GM19438 (cell line): ENCODE data around the gene ZNF212.
"Not testable (repeated sequence)": the region's sequence is repeated elsewhere in the genome, so short reads cannot be mapped to it uniquely, and the experiment has no call there.

ENCODE experiments used
- ATAC-seq: cut with Tn5 transposase; IDR thresholded peaks from one replicate; pipeline ENCODE4 v1.9.1; 2021; ENCODE audit warnings: low read depth; ENCODE audit not compliant: unreplicated experiment

ZNF212 gene

DNA sequence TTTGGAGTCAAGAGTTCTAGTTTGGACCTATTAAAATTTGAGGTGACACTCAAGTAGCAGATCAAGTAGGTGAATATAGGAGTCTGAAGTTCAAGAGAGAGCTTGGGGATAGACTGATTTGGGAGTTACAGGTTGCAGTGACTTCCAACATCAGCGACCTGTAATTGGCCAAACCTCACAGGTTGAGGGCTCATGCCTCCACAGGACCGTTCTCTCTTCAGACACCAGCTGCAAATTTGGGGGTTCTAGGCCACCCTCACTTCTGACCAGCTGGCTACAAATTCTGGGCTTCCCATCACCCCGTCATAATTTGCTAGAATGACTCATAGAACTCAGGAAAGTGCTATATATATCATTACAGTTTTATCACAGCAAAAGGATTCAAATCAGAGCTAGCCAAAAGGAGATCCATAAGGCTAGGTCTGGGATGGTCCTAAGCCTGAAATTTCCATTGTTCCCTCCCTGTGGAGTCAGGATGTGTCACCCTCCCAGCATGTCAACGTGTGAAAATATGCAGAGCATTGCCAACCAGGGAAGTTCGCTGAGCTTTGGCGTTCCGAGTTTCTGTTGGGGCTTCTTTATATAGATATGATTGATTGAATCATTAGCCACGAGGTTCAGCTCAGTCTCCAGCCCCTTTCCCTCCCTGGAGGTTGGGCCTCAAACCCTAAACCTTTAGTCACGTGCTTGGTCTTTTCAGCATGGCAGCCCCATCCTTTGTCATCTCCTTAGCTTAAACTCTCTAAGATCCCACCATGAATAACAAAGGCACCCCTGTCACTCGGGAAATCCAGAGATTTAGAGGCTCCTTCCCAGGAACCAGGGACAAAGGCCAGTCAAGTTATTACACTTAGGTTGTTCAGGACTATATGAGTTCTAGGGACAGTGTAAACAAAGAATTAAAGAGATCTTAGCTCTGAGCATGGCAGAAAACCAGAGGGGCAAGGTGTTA, 20.7 kb upstream of the ZNF212 start:
- ATAC-seq, result no peak

DNA sequence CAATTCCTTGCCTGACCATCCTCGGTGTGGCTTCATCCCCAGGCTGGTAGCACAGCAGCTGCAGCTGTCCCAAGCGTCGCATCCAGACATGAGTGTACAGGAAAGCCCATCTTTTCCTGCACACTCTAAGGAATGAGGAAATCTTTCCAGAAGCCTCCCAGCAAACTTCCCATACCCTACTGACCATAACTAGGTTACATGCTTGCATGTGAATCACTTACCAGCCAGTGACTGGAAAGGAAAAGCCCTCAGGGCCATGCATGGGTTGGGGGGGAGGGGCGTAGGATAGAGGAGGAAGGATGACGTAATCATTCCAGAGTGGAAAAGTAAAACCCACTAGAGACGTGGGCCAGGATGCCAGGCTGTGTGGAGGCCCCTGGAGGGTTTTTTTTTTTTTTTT, 18.9 kb upstream of the ZNF212 start:
- no peak for ATAC-seq

DNA sequence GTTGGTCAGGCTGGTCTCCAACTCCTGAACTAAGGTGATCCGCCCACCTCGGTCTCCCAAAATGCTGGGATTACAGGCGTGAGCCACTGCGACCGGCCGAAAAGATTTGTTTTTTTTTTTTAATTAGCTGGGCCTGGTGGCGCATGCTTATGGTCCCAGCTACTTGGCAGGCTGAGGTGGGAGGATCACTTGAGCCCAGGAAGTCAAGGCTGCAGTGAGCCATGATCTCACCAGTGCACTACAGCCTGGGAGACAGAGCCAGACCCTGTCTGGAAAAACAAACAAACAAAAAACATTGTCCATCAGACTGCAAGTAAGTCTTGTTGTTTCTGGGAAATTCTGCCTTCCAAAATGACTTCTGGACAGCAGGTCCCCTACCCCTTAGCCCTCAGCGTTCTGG, 16.3 kb upstream of the ZNF212 start:
- ATAC-seq, result no peak

DNA sequence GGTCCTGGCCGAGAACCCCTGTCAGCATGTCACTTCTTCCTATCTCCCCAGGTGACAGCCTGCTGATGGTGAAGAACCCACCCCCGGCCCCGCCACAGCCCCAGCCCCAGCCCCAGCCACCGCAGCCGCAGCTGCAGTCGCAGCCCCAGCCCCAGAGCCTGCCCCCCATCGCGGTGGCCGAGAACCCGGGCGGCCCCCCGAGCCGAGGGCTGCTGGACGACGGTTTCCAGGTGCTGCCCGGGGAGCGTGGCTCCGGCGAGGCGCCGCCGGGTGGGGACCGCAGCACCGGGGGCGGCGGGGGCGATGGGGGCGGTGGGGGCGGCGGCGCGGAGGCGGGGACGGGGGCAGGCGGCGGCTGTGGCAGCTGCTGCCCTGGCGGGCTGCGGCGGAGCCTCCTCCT, 15.7 kb upstream of the ZNF212 start:
- ATAC-seq, result no peak

DNA sequence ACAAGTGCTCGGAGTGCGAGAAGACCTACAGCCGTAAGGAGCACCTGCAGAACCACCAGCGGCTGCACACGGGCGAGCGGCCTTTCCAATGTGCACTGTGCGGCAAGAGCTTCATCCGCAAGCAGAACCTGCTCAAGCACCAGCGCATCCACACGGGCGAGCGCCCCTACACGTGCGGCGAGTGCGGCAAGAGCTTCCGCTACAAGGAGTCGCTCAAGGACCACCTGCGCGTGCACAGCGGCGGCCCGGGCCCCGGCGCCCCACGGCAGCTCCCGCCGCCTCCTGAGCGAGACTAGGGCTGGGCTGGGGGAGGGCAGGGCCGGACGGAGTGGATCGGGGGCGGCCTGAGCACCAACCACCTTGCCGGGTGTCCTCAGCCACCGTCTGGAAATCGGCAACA, 15.1 kb upstream of the ZNF212 start:
- no peak for ATAC-seq

DNA sequence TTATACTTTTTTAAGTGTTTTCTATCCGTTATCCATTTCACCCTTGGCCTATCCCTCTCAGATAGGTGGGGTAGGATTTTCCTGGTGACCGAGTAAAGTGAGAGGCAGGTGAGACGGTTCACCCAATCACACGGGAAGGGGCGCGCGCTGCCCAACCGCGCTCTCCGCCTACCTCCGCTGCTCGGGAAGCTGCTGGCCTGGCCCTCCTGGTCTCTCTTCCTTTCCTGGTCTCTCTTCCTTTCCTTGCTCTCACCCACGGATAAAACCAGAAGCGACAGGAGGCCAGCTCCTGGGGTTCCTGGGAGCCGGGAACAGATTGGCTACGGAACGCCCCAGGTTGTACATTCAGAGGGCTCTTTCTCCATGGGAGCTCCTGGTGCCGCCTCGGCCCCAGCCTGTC, 14.3 kb upstream of the ZNF212 start:
- ATAC-seq, result no peak

DNA sequence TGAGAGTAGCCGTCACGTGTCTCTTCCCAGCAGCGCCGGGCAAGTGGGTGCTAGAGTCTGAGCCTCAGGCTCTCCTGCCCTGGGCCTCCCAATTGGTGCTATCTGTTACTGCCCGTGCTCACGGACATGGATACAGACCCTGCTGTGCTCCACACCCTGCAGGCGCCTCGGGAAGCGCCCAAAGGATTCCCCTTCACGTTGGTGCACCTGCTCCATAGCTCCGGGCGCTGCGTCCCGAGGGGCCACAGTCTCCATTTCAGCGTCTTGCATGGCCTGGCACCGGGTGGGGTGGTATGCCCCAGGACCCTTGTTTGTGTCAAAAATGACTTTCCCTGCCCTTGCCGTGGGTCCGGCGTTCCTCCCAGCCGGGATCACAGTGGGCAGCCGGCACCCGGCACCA, 13.8 kb upstream of the ZNF212 start:
- ATAC-seq, result no peak

DNA sequence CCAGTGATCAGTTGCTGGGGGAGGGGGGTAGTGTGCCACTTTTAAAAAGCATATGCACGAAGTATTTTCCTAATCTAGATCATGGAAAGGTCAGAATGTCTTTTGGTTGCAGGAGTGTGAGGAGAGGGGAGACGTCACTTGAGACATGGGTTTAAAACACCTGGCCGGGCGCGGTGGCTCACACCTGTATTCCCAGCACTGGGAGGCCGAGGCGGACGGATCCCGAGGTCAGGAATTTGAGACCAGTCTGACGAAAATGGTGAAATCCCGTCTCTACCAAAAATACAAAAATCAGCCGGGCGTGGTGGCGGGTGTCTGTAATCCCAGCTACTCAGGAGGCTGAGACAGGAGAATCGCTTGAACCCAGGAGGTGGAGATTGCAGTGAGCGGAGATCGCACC, 13.1 kb upstream of the ZNF212 start:
- ATAC-seq, result not testable (repeated sequence)

DNA sequence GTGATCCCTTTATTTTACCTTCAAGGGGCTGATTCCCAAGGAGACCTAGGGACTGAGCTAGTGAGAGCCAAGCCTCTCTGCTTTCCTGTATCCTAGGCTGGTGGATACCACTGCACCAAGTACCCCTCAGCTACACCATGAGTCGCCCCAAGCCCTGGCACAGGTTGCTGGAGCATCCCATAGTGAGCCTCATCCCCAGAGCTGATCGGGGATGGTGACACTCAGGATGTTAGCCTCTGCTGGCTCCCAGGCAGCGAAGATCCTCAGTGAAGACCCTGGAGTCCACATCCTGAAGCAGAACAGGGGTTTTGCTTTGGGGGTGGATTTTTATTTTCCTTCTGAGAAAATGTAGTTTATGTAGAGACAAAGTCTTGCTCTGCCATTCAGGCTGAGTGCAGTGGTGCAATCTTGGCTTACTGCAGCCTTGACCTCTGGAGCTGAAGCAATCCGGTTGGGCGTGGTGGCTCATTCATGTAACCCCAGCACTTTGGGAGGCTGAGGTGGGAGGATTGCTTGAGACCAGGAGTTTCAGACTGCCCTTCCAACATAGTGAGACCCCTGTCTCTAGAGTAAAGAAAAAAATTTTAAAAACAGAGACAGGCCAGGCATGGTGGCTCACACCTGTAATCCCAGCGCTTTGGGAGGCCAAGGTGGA, 12.5 kb upstream of the ZNF212 start:
- no peak for ATAC-seq

DNA sequence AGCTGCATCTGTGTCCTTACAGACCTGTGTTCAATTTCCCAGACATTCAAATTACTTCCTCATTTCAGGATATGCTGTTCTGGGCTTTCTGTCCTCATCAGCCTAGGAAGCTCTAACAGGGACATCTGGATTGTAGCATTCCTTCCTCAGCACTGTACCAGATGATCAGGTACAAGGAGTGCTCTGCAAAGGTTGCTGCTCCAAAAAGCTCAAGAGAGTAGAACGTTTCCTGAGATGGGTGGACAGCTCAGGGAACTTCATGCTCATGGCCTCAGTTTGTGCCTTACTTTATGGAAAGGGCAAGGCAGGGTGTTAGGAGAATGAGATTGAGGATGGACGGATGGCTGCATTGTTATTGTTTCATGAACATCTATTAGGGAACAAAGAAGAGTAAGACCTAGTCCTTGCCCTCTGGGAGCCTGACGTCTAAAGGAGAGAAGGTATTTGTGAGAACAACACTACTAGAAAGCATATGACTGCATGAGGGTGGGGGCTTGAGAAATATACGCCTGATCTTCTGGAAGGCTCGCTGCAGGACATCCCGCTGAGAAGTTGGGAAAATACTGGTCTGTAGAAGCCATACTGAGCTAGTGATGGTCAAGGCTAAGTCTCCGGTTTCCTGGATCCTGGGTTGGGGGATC, 10.5 kb upstream of the ZNF212 start:
- ATAC-seq, result no peak

DNA sequence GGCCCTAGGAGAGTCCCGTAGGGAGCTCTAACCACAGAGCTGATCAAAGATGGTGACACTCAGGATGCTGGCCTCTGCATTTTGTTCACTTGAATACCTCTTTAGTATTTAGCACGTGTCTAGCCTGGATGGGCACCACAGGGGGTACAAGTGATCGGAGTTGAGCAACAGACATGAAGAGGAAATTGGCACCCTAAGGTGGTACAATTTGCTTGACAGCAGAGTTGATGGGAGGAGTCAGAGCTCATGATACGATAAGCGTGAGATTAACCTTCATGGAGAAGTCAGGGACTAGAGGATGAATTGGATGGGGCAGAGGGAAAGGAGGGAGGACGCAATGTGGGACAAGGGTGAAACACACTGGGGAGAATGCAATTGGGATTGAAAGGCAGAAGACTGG, 9.9 kb upstream of the ZNF212 start:
- ATAC-seq, result no peak

DNA sequence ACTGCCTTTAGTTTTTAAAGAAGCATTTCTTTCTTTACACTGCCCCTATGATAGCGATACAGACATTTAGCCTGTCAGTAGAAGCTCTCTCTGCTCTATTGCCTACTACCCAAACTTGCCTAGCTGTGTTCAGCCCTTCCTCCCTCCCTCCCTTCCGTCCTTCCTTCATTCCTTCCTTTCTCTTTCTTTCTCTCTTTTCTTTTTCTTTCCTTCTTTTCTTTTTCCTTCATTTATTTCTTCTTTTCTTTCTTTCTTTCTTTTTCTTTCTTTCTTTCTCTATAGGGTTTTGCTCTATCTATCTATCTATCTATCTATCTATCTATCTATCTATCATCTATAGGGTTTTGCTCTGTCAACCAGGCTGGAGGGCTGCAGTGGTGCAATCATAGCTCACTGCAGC, 7.1 kb upstream of the ZNF212 start:
- no peak for ATAC-seq

DNA sequence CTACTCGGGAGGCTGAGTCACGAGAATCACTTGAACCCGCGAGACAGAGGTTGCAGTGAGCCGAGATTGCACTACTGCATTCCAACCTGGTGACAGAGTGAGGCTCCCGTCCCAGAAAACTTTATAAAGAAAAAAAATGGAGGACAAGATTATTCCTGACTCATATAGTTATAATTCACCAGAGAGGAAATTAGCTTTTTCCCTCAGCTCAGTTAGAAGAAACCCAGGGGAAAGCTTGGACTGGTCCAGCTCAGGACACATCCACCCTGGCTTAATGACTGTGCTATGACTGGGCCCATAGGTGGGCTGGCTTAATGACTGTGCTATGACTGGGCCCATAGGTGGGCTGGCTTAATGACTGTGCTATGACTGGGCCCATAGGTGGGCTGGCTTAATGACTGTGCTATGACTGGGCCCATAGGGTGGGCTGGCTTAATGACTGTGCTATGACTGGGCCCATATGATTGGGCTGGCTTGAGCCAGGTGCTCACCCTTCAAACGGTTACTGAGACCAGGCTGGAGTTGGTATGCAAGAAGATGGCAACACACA, 5.7 kb upstream of the ZNF212 start:
- not testable (repeated sequence) for ATAC-seq

DNA sequence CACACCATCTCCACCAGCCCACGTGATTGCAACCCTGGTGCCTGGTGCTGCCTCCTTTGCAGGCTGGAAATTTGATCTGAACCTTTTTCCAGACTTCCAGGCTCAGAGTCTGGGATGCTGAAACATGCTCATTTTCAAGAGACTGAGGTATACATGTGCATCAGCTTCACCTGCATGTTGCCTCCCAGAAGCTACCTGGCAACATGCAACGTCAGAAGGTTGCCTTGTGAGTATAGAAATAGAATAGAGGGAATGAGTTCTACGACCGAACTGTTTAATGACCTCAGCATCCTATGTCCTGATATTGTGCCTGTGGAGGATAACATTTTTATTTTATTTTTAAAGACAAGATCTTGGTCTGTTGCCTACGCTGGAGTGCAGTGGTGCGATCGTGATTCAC, 1.9 kb upstream of the ZNF212 start:
- ATAC-seq, result no peak

DNA sequence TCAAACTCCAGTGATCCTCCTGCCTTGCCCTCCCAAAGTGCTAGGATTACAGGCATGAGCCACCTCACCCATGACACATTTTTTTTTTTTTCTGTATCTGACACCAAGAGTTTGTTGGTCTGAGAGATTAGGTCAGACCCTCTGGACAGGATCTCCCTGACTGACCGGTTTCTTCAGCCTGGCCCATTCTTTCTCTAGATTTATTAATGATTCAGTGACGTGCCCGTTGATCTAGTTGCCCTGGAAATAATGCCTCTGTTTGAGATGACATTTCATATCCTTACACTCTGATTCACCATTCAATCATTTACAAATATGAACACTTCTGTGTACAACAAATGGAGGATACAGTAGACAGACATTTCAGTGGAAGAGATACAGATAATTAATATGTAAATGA, 1.4 kb upstream of the ZNF212 start:
- no peak for ATAC-seq

DNA sequence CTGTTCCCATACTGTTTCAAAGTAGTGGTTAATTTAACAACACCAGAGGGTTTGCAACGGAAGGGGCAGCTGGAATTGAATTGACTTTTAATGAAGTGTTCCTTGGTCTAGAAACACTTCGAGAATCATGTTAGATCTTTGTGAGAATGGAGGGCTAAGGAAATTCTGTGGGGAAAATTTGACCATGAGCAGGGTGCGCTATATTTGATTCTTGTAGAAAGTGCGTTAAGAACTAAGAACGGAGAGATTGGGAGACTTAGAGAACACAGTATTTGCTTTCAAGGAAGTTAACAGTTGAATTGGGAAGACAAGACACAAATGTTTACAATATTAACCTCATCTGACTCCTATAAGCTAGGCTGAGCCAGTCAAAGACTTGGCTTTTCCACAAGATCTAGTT, 1.2 kb downstream of the ZNF212 start:
- no peak for ATAC-seq

DNA sequence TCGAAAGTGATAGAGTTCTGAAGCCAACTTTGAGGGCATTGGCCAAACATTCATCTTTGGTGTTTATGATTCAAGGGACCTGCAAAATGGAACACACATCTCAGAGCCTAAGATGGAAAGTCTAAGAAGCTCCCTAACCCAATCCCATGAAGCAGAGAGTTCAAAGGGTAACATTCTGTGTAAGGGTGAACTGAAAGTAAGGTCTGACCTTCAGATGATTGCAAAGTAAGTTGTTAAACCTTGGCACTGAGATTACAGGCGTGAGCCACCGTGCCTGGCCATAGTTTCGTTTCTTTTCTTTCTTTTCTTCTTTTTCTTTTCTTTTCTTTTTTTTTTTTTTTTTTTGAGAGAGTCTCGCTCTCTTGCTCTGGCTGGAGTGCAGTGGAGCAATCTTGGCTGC, 2.2 kb downstream of the ZNF212 start:
- no peak for ATAC-seq

DNA sequence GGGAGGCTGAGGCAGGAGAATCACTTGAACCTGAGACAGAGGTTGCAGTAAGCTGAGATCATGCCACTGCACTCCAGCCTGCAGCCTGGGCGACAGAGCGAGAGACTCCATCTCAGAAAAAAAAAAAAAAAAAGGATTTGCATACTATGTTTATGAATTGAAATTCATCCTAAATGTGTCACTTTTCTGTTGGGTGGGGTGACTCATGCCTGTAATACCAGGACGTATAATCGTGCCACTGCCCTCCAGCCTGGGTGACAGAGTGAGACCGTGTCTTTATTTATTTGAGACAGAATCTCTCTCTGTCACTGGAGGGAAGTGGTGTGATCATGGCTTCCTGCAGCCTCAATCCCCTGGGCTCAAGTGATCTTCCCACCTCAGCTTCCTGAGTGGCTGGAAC, 5.8 kb downstream of the ZNF212 start:
- ATAC-seq, result peak; percentile 57

DNA sequence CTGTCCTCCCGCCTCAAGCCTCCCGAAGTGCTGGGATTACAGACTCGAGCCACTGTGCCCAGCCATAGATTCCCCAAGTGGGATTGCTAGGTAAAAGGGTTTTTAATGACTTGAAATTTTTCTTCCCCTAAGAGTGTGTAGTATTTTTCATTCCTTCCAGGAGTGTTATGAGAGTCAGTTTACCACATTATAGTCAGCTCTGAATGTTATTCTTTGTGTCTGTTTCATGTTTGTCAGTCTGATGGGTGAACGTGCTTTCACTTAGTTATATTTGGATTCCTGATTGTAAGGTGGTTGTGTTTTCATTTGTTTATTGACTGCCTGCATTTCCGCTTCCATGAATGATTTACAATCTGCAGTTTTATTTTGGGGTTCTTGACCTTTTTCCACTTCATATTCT, 6.3 kb downstream of the ZNF212 start:
- ATAC-seq, result peak; percentile 52

DNA sequence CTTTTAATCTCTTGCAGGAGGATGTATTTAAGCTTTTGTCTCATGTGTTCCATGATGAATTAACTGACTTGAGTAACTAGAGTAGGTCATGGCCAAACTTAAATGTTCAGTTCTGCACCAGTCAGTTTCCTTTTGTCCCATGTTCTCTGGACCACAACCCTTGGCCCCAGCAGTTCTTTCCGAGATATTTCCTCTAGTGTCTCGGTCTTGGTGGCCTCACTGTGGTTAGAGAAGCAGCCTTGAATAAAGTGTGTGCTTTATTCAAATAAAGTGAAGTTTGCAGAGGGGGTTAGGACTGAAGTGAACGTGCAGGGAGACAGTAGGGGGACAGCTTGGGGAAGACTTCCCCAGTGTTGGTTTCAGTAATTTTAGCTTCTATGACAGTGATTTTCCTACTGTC, 9.3 kb downstream of the ZNF212 start:
- ATAC-seq, result no peak

DNA sequence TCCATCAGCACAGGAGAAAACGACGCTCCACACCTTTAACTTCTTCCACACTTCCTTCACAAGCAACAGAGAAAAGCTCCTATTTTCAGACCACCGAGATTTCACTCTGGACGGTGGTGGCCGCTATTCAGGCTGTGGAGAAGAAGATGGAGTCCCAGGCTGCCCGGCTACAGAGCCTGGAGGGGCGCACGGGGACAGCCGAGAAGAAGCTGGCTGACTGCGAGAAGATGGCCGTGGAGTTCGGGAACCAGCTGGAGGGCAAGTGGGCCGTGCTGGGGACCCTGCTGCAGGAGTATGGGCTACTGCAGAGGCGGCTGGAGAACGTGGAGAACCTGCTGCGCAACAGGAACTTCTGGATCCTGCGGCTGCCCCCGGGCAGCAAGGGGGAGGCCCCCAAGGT, 10.7 kb downstream of the ZNF212 start:
- ATAC-seq, result not testable (repeated sequence)
